Right cardiac atrium (tissue), 5 donors: ENCODE measurements around the gene AGAP1. TPM values are rescaled to one million over a fixed set of nuclear protein-coding genes. Genes with fewer than 3 reads are reported as not detected.

Experiments used
- ATAC-seq, 2 donors: fragments of 200-7000 bp; cut with Tn5 transposase; one replicate each; pipeline versions ENCODE4 v1.8.0 to v1.9.1; 2020; ENCODE audit warnings: moderate library complexity in 2 of 2, mild to moderate bottlenecking in 1 of 2
- DNase-seq, 3 donors: peaks; one replicate each; pipeline ENCODE4 v3.0.0-alpha.2; 2020
- H3K27ac ChIP-seq: one replicate; pipeline ENCODE4 v1.5.1; 2013; ENCODE audit warnings: mild to moderate bottlenecking, low read length, control low read depth, moderate library complexity
- H3K27me3 ChIP-seq: one replicate; pipeline ENCODE4 v1.6.1; 2013; ENCODE audit not compliant: control insufficient read depth, insufficient read depth
- H3K4me1 ChIP-seq: one replicate; pipeline ENCODE4 v1.6.1; 2013; ENCODE audit warnings: low read length; ENCODE audit not compliant: control insufficient read depth, insufficient read depth
- H3K4me3 ChIP-seq: one replicate; pipeline ENCODE4 v1.5.1; 2013; ENCODE audit warnings: low read length, control low read depth
- H3K9me3 ChIP-seq: one replicate; pipeline ENCODE4 v1.6.1; 2013; ENCODE audit warnings: low read length; ENCODE audit not compliant: control insufficient read depth
- WGBS: extraction: QIAGEN DNeasy Blood & Tissue Kit; methylation state at CpG from one replicate; pipeline ENCODE4 v1.1.7; 2013; 5-methylcytosine and 5-hydroxymethylcytosine counted together
- intact Hi-C, 4 donors: fragments of 100-400 bp; cut with DNase I; formaldehyde crosslinking; loops; one replicate each; pipeline versions ENCODE4 v1.11.0 to v1.14.0; 2022 to 2023
- polyA plus RNA-seq: library from polyadenylated mRNA; stranded (reverse); fragments of 200-250 nt; gene quantifications from one replicate; pipeline ENCODE4 v1.2.3, GENCODE V29; 2013
- total RNA-seq, 4 donors: library from RNA; stranded (reverse); fragmentation: NEBNext Ultra II Directional; extraction: Animal tissue kit (Norgen Biotek cat#: 25700); gene quantifications; one replicate each; pipeline ENCODE4 v1.2.1, GENCODE V29; 2021
- donor health status: healthy with polysubstance abuse.
- donor health status: DM: no; HTN: yes; CAD: no.
- donor health status: DM: no; HTN: no; CAD: no.
- donor health status: DM: no; HTN: yes; CAD: no; lungs with severe emphysema.
- donor health status: DM: yes; HTN: yes; CAD: no.

The AGAP1 gene
- total and polyA plus RNA-seq, 5 donors: 10.5 to 25.3 (median 22.6) TPM

- no peak overlapping the region for H3K4me3 ChIP-seq
- DNase-seq (peak in 1 of 3 donors; percentile 10), ATAC-seq (no peak)
- 75% methylated on average over 12 of the region's 12 CpGs for WGBS
- no peaks in the 10 kb centered on the region for H3K27me3 ChIP-seq
- no peak overlapping the region for H3K27ac ChIP-seq
- intact Hi-C loops: no loop called here
- H3K9me3 ChIP-seq: no peaks in the 10 kb centered on the region
- H3K4me1 ChIP-seq: no peaks in the 10 kb centered on the region
Observed at GRCh38 chr2:236161531-236161930, 667.7 kb downstream of the AGAP1 start.

DNA sequence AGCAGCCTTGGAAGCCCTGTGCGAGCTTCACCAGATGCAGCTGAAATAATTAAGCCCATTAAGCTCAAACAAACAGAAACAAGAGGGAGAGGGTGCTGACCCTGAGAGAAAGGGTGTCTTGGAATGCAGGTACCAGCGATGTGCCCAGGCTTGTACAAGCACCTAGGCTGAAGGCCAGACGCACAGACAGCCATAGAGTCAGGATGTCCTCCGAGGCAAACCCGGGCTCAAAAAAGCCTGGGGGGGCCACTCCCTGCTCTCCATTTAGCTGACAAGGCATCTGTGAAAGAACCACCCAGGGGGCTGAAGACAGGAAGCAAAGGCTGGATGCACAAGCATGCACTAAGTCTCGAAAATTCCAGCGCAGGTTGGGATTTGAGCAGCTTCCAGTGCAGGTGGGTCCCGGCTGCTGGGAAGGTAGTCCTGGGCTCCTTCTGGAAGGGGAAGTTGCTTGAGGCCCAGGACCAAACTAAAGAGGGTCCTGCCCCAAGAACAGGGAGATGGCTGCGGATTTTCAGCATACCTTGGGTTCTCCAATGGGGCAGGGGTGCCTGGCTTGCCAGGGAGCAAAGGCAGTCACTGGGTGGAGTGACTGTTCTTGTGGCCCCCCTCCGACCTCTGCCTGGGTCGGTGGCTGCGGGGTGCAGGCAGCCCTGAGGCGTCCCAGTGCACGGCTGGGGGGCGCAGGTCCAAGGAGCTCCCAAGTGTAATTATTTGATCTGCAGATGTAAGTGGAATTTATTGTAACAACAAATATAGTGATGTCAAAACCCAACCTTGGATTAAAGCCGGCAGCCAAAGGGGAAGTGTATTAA lies 668.4 kb downstream of the AGAP1 start:
- Histone ChIP-seq H3K27me3 (no peaks in the 10 kb centered on the region), H3K4me1 (no peaks in the 10 kb centered on the region), H3K4me3 (no peak overlapping the region), H3K9me3 (no peaks in the 10 kb centered on the region), H3K27ac (no peak overlapping the region)
- no peak for ATAC-seq
- peak in 1 of 3 donors; percentile 24 for DNase-seq
- 49% methylated on average over 16 of the region's 16 CpGs for WGBS
- intact Hi-C loops: no loop called here

DNA sequence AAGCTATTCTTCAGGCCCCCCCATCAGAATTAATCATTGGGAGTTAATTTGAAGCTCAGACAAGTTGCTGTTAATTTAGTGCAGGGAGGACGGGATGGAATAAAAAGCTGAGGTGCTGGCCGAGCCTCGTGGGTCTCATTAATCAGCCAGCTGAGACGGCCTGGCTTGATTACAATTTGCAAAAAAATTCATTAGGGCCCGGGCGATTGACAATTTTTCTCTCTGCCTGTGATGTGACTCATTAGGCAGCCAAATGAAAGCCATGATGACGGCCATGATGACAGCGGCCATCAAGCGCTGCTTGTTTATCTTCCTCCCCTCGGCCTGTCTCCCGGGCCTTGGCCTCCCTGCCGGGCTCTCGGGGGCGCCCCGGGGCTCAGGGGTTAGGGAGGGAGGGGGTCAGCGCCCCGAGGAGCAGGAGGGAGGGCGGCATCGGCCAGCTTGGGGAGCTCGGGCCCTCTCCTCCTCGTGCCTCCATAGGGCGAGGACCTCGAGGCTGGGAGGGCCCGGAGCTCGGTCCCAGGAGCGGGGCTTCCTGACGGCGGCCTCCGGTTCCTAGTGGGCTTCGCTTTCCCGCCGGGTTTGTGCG lies 669.1 kb downstream of the AGAP1 start:
- ATAC-seq (no peak), DNase-seq (peak in 1 of 3 donors; percentile 46)
- no peaks in the 10 kb centered on the region for H3K27me3 ChIP-seq
- intact Hi-C loops: no loop called here
- H3K4me1 ChIP-seq: no peaks in the 10 kb centered on the region
- no peaks in the 10 kb centered on the region for H3K9me3 ChIP-seq
- 21% methylated on average over 33 of the region's 33 CpGs for WGBS
- H3K4me3 ChIP-seq: no peak overlapping the region
- no peak overlapping the region for H3K27ac ChIP-seq

DNA sequence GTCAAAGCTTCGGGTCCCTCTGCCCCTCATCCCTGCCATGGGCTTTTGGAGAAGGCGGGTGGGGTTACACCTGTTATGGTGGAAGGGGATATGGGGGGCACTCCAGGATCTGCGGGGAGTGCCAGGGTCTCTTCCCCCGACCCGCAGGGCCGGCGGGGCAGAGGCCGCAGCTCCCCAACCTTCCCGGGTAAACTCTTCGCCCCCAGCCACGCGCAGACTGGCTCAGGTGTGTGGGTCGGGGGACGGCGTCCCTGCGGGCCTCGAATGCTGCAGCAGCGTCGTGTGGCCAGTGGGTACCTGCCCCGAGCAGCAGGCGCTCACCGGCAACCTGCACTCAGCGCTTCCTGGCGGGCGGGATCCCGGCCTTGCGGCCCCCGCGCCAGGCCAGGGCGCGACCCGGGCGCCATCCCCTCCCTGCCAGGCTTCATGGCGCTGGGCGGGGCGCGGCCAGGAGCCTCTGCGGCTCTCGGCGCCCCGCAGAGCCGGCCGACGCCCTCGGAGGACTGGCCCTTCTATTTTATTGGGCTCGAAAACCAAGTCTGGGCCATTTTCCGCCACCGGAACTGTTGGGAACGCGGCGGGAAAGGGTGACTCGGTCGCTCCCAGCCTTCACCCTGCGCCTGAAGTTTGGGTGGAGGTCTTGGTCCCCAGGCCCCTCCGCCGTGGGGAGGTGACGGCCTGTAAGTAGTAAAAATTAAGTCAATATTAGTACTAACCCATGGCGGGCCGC lies 669.8 kb downstream of the AGAP1 start:
- intact Hi-C loops: no loop called here
- no peaks in the 10 kb centered on the region for H3K9me3 ChIP-seq
- DNase-seq: peak in 1 of 3 donors; percentile 43
- 4% methylated on average over 59 of the region's 59 CpGs for WGBS
- H3K4me3 ChIP-seq: peak overlapping the region; percentile 15
- peak in 1 of 2 donors; percentile 10 for ATAC-seq
- H3K4me1 ChIP-seq: no peaks in the 10 kb centered on the region
- no peaks in the 10 kb centered on the region for H3K27me3 ChIP-seq
- H3K27ac ChIP-seq: no peak overlapping the region

DNA sequence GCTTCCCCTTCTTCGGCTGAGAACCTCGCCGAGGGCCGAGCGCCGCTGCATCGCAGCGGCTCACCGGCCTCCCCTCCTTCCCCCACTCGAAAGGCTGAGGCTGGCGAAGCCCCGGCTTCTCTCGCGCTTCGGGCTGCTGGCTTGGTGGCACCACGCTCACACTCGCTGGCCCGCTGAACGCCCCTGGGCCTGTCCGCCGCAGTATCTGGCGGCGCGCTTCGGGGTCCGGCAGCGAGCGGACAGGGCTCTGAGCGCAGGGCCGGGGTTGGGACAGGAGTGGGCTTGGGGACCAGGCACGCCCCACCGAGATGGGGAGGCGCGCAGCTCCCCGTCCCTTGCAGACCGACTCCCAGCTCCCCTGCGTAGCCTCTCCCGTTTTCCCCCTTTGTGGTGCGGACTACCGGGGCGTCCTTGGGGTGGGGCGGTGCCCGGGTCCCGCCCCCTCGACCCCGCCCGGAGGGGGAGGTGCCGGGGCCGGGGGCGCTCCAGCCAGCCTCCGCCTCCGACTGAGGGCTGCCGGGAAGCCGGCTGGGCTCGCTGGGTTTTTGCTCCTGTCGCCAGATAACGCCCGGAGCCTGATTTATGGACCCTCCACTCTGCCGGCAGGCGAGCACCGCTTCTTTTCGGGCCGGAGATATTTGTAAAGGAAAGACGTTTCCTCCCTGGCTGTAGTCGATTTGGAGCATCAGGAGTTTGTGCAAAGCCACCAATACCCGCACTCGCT lies 670.5 kb downstream of the AGAP1 start:
- intact Hi-C loops: no loop called here
- DNase-seq: peak in 1 of 3 donors; percentile 52
- Histone ChIP-seq H3K27me3 (no peaks in the 10 kb centered on the region), H3K9me3 (no peaks in the 10 kb centered on the region), H3K4me1 (no peaks in the 10 kb centered on the region), H3K4me3 (peak overlapping the region; percentile 15), H3K27ac (no peak overlapping the region)
- ATAC-seq: peak in 1 of 2 donors; percentile 25
- under 1% methylated on average over 65 of the region's 67 CpGs for WGBS

GRCh38 chr2:236164925-236165841 lies 671.3 kb downstream of the AGAP1 start:
- WGBS: 26% methylated on average over 18 of the region's 18 CpGs
- no peaks in the 10 kb centered on the region for H3K27me3 ChIP-seq
- H3K4me3 ChIP-seq: peak overlapping the region; percentile 12
- H3K27ac ChIP-seq: no peak overlapping the region
- H3K9me3 ChIP-seq: no peaks in the 10 kb centered on the region
- H3K4me1 ChIP-seq: no peaks in the 10 kb centered on the region
- DNase-seq (peak in 1 of 3 donors; percentile 5), ATAC-seq (no peak)
- intact Hi-C loops: no loop called here

DNA sequence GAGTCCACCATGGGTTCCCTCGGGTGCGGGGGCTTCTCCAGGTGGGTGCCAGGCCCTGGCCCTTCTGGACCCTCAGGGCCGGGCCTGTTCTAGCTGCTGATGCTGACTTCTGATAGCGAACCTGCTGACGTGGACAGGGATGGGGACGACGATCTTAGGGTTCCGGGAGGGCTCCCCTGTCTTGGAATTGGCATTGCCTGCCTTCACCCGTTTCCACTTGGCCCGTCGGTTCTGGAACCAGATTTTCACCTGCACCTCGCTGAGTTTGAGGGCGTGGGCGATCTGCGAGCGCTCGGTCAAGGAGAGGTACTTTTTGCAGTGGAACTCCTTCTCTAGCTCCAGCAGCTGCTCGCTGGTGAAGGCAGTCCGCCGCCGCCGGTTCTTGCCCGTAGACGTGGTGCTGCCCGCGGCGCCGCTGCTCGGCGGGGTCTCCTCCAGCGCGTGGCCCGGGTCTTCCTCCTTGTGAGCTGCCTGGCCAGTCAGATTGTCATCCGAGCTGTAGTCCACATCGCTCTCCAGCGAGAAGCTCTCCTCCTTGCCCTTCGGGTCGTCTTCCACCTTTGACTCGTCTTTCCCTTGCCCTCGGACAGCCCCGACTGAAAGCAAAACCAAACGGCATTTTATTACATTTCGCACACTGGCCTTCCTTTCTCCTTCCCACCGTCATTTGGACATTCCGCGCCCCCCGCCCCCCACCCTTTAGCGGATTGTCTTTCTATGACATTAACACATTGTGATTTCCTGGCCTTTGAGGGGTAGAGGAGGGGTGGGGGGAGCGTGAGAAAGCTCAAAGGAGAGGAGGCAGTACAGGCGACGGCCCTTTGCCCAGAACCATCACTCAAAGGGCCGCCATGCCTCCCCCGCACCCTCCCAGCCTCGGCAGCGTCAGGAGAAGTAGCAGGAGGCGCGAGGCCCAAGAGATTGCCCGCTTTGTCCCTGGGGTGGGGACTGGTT lies 672.3 kb downstream of the AGAP1 start:
- intact Hi-C loops: no loop called here
- Histone ChIP-seq H3K27me3 (no peaks in the 10 kb centered on the region), H3K9me3 (no peaks in the 10 kb centered on the region), H3K4me3 (peak overlapping the region; percentile 11), H3K27ac (no peak overlapping the region), H3K4me1 (no peaks in the 10 kb centered on the region)
- DNase-seq: peak in 1 of 3 donors; percentile 55
- no peak for ATAC-seq
- WGBS: 8% methylated on average over 58 of the region's 58 CpGs

- ATAC-seq (no peak), DNase-seq (peak in 1 of 3 donors; percentile 48)
- Histone ChIP-seq H3K9me3 (no peaks in the 10 kb centered on the region), H3K4me1 (no peaks in the 10 kb centered on the region), H3K27me3 (no peaks in the 10 kb centered on the region), H3K27ac (no peak overlapping the region), H3K4me3 (peak overlapping the region; percentile 18)
- 3% methylated on average over 29 of the region's 29 CpGs for WGBS
- intact Hi-C loops: no loop called here
Observed at GRCh38 chr2:236166796-236167296, 673.0 kb downstream of the AGAP1 start.
